ENCODE data around the gene PDE5A.
"Not testable (repeated sequence)": the region's sequence is repeated elsewhere in the genome, so short reads cannot be mapped to it uniquely, and the experiment has no call there.

PDE5A gene

DNA sequence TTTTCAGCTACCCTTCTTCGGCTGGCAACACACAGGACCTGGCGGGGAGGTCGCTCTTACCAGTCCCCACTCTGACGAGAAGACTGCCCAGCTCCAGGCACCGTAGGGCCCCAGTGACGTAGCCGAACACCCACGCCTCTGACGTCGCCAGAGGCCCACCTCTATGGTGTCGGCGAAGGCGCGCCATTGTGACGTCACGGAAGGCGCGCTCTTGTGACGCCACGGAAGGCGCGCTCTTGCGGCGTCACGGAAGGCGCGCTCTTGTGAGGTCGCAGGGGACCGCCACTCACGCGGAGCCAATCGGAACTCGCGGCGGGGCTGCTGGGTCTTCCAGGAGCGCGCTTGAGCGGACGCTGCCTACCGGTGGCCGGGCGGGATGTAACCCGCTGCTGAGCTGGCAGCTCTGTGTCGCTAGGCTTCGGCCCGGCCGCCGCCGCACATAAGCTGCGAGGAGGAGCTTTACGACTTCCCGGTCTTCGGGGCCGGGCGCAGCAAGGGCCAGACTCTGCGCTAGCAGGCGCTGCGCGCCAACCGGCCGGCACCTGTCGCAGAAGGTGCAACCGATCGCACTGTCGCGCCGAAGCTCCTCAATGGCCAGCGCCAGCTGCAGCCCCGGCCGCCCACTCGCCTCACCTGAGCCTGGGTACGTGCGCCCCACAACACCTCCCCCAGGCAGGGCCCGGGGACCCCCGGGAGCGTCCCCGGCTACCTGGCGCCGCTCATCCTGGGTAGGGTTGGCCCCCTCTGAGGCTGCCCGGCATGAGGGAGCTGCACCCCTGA lies 173.9 kb downstream of the PDE5A start:
- H3K36me3 ChIP-seq; H3K27me3 ChIP-seq (ENCODE audit: insufficient read depth, low read depth, severe bottlenecking); H3K9me3 ChIP-seq (ENCODE audit: severe bottlenecking): not testable (repeated sequence)
- peak overlapping the region; percentile 84 for H3K4me3 ChIP-seq (ENCODE audit: low read depth, low read length)
- peak overlapping the region; percentile 85 for H3K27ac ChIP-seq
- TF ChIP-seq CTCF (IDR thresholded peaks at IDR 0.05; ENCODE audit: low read depth, low read length), result peak; percentile 51
- peak; percentile 98 for DNase-seq

DNA sequence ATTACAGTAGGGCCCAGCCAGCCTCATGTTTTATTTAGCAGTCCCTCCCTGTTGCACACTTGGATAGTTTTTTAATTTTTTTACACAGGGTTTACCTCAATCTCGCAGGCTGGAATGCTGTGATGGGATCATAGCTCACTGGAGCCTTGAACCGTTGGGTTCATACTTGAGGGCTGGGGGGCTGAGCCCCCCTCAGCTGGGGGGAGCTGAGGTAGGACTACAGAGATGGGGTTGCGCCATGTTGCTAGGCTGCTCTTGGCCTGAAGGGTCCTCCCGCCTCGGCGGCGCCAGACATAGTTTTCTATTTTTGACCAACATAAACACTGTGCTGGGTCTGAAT lies 174.5 kb downstream of the PDE5A start:
- not testable (repeated sequence) for H3K9me3 ChIP-seq (ENCODE audit: severe bottlenecking); DNase-seq; H3K36me3 ChIP-seq; H3K27me3 ChIP-seq (ENCODE audit: insufficient read depth, low read depth, severe bottlenecking)
- Histone ChIP-seq H3K4me3 (ENCODE audit: low read depth, low read length) (peak overlapping the region; percentile 84), H3K27ac (peak overlapping the region; percentile 85)
- 0 out of 2 replicates have a peak, but pooled peaks have one; percentile 8 for TF ChIP-seq CTCF (IDR thresholded peaks at IDR 0.05; ENCODE audit: low read depth, low read length)

- not testable (repeated sequence) for H3K4me3 ChIP-seq (ENCODE audit: low read depth, low read length); H3K27ac ChIP-seq; H3K9me3 ChIP-seq (ENCODE audit: severe bottlenecking); H3K27me3 ChIP-seq (ENCODE audit: insufficient read depth, low read depth, severe bottlenecking); DNase-seq; H3K36me3 ChIP-seq
Observed at GRCh38 chr4:119453286-119453685, 175.3 kb downstream of the PDE5A start.

GRCh38 chr4:119449851-119450250 lies 178.8 kb downstream of the PDE5A start:
- not testable (repeated sequence) for H3K27me3 ChIP-seq (ENCODE audit: insufficient read depth, low read depth, severe bottlenecking); H3K36me3 ChIP-seq; H3K4me3 ChIP-seq (ENCODE audit: low read depth, low read length); DNase-seq; H3K9me3 ChIP-seq (ENCODE audit: severe bottlenecking); H3K27ac ChIP-seq
